Nephron (organoid): ENCODE results near the gene ATRAID.

Source experiments
- H3K27ac Mint-ChIP-seq, 3 experiments: 2 replicates each; pipeline ENCODE4 v1.8.0; 2020; ENCODE audit warnings: mixed read lengths in 3 of 3, mild to moderate bottlenecking in 2 of 3, moderate library complexity in 1 of 3
- H3K27me3 Mint-ChIP-seq: 2 replicates; pipeline ENCODE4 v1.8.0; 2021; ENCODE audit warnings: low read depth, mild to moderate bottlenecking, moderate library complexity, mixed read lengths
- H3K36me3 Mint-ChIP-seq: 2 replicates; pipeline ENCODE4 v1.8.0; 2020; ENCODE audit warnings: low read depth, mixed read lengths
- H3K4me1 Mint-ChIP-seq: 2 replicates; pipeline ENCODE4 v1.8.0; 2020; ENCODE audit warnings: mixed read lengths
- H3K4me3 Mint-ChIP-seq, 3 experiments: 2 replicates each; pipeline ENCODE4 v1.8.0; 2020; ENCODE audit warnings: mild to moderate bottlenecking in 3 of 3, mixed read lengths in 3 of 3, moderate library complexity in 2 of 3
- H3K9me3 Mint-ChIP-seq: 2 replicates; pipeline ENCODE4 v1.8.0; 2020; ENCODE audit warnings: mixed read lengths
- TF ChIP-seq, protein P1 (sequence below), 3 experiments: fragments of 200-600 bp; sonication (generic); IDR thresholded peaks; one replicate each; pipeline ENCODE4 v1.5.0; 2021; ENCODE audit warnings: antibody characterized with exemption in 3 of 3; ENCODE audit not compliant: unreplicated experiment in 3 of 3

ATRAID gene

GRCh38 chr2:27221166-27221565 is 9.3 kb downstream of the ATRAID start:
- peak overlapping the region in 1 of 3 experiments; percentile 29 for H3K4me3 Mint-ChIP-seq
- TF ChIP-seq, protein P1, sequence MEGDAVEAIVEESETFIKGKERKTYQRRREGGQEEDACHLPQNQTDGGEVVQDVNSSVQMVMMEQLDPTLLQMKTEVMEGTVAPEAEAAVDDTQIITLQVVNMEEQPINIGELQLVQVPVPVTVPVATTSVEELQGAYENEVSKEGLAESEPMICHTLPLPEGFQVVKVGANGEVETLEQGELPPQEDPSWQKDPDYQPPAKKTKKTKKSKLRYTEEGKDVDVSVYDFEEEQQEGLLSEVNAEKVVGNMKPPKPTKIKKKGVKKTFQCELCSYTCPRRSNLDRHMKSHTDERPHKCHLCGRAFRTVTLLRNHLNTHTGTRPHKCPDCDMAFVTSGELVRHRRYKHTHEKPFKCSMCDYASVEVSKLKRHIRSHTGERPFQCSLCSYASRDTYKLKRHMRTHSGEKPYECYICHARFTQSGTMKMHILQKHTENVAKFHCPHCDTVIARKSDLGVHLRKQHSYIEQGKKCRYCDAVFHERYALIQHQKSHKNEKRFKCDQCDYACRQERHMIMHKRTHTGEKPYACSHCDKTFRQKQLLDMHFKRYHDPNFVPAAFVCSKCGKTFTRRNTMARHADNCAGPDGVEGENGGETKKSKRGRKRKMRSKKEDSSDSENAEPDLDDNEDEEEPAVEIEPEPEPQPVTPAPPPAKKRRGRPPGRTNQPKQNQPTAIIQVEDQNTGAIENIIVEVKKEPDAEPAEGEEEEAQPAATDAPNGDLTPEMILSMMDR (IDR thresholded peaks at IDR 0.05; ENCODE audit: unreplicated experiment in 3 of 3): no peak
- H3K27ac Mint-ChIP-seq: no peak overlapping the region
- no peaks in the 10 kb centered on the region for H3K9me3 Mint-ChIP-seq
- H3K4me1 Mint-ChIP-seq: peaks cover 26% of the 10 kb centered on the region
- no peaks in the 10 kb centered on the region for H3K27me3 Mint-ChIP-seq
- H3K36me3 Mint-ChIP-seq: peaks cover 61% of the 10 kb centered on the region

GRCh38 chr2:27222407-27222806 is 10.6 kb downstream of the ATRAID start:
- H3K4me1 Mint-ChIP-seq: peaks cover 14% of the 10 kb centered on the region
- no peak overlapping the region for H3K27ac Mint-ChIP-seq
- TF ChIP-seq, protein P1 (IDR thresholded peaks at IDR 0.05; ENCODE audit: unreplicated experiment in 3 of 3): no peak
- peaks cover 66% of the 10 kb centered on the region for H3K36me3 Mint-ChIP-seq
- no peaks in the 10 kb centered on the region for H3K9me3 Mint-ChIP-seq
- H3K4me3 Mint-ChIP-seq: no peak overlapping the region
- H3K27me3 Mint-ChIP-seq: no peaks in the 10 kb centered on the region

GRCh38 chr2:27223416-27223815 is 11.6 kb downstream of the ATRAID start:
- Mint-ChIP-seq H3K4me1 (peaks cover 4% of the 10 kb centered on the region), H3K36me3 (peaks cover 69% of the 10 kb centered on the region), H3K27ac (no peak overlapping the region), H3K9me3 (no peaks in the 10 kb centered on the region), H3K27me3 (no peaks in the 10 kb centered on the region), H3K4me3 (no peak overlapping the region)
- TF ChIP-seq, protein P1 (IDR thresholded peaks at IDR 0.05; ENCODE audit: unreplicated experiment in 3 of 3): no peak

GRCh38 chr2:27225526-27225925 is 13.7 kb downstream of the ATRAID start:
- peaks cover 68% of the 10 kb centered on the region for H3K36me3 Mint-ChIP-seq
- no peak overlapping the region for H3K27ac Mint-ChIP-seq
- H3K4me3 Mint-ChIP-seq: no peak overlapping the region
- H3K4me1 Mint-ChIP-seq: no peaks in the 10 kb centered on the region
- TF ChIP-seq, protein P1 (IDR thresholded peaks at IDR 0.05; ENCODE audit: unreplicated experiment in 3 of 3): no peak
- H3K9me3 Mint-ChIP-seq: no peaks in the 10 kb centered on the region
- H3K27me3 Mint-ChIP-seq: no peaks in the 10 kb centered on the region

DNA sequence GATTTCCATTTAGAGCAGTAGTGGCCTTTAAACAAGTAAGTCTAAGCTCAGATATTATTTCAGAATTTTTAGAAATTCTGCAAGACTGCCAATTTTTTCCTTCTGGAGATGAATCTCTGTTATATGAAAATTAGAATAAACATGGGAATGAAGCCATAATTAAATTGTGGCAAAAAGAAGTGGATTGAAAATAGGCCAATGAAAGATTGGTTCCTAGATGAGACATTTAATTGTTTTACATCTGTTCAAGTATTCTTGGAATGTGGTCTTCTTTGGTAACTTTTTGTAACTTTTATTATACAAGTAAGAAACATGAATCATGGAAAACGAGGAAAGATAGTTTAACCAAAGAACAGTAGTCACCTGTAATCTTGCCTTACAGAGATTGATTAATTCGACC is 15.7 kb downstream of the ATRAID start:
- TF ChIP-seq, protein P1 (IDR thresholded peaks at IDR 0.05; ENCODE audit: unreplicated experiment in 3 of 3): no peak
- Mint-ChIP-seq H3K4me3 (no peak overlapping the region), H3K4me1 (no peaks in the 10 kb centered on the region), H3K36me3 (peaks cover 69% of the 10 kb centered on the region), H3K9me3 (no peaks in the 10 kb centered on the region), H3K27ac (no peak overlapping the region), H3K27me3 (no peaks in the 10 kb centered on the region)

GRCh38 chr2:27231921-27232320 is 20.1 kb downstream of the ATRAID start:
- TF ChIP-seq, protein P1 (IDR thresholded peaks at IDR 0.05; ENCODE audit: unreplicated experiment in 3 of 3): no peak
- no peaks in the 10 kb centered on the region for H3K4me1 Mint-ChIP-seq
- H3K27me3 Mint-ChIP-seq: no peaks in the 10 kb centered on the region
- no peak overlapping the region for H3K4me3 Mint-ChIP-seq
- peaks cover 66% of the 10 kb centered on the region for H3K36me3 Mint-ChIP-seq
- no peaks in the 10 kb centered on the region for H3K9me3 Mint-ChIP-seq
- no peak overlapping the region for H3K27ac Mint-ChIP-seq
